ENCODE measurements around the gene LDLRAD4.

Gene LDLRAD4

GRCh38 chr18:13514558-13514957 lies 296.0 kb downstream of the LDLRAD4 start:
- DNase-seq (ENCODE audit: low read depth), result no peak

GRCh38 chr18:13516855-13517254 lies 298.3 kb downstream of the LDLRAD4 start:
- no peak for DNase-seq (ENCODE audit: low read depth)

GRCh38 chr18:13517369-13517768 lies 298.8 kb downstream of the LDLRAD4 start:
- DNase-seq (ENCODE audit: low read depth), result no peak

- no peak for DNase-seq (ENCODE audit: low read depth)
Observed at GRCh38 chr18:13518382-13518781, 299.8 kb downstream of the LDLRAD4 start.

- DNase-seq (ENCODE audit: low read depth), result no peak
Observed at GRCh38 chr18:13520306-13520705, 301.7 kb downstream of the LDLRAD4 start.

GRCh38 chr18:13520741-13521140 lies 302.2 kb downstream of the LDLRAD4 start:
- DNase-seq (ENCODE audit: low read depth), result no peak

- DNase-seq (ENCODE audit: low read depth), result no peak
Observed at GRCh38 chr18:13521418-13521817, 302.9 kb downstream of the LDLRAD4 start.

GRCh38 chr18:13522256-13522655 lies 303.7 kb downstream of the LDLRAD4 start:
- no peak for DNase-seq (ENCODE audit: low read depth)

GRCh38 chr18:13522861-13523660 lies 304.5 kb downstream of the LDLRAD4 start:
- DNase-seq (ENCODE audit: low read depth), result no peak

GRCh38 chr18:13524054-13524453 lies 305.5 kb downstream of the LDLRAD4 start:
- no peak for DNase-seq (ENCODE audit: low read depth)

GRCh38 chr18:13524811-13525210 lies 306.3 kb downstream of the LDLRAD4 start:
- DNase-seq (ENCODE audit: low read depth), result no peak

GRCh38 chr18:13525381-13526029 lies 306.9 kb downstream of the LDLRAD4 start:
- no peak for DNase-seq (ENCODE audit: low read depth)

GRCh38 chr18:13526519-13526918 lies 308.0 kb downstream of the LDLRAD4 start:
- no peak for DNase-seq (ENCODE audit: low read depth)

GRCh38 chr18:13527256-13527655 lies 308.7 kb downstream of the LDLRAD4 start:
- DNase-seq (ENCODE audit: low read depth), result no peak

GRCh38 chr18:13527730-13528129 lies 309.2 kb downstream of the LDLRAD4 start:
- no peak for DNase-seq (ENCODE audit: low read depth)

GRCh38 chr18:13528739-13529392 lies 310.3 kb downstream of the LDLRAD4 start:
- no peak for DNase-seq (ENCODE audit: low read depth)

GRCh38 chr18:13530033-13530878 lies 311.7 kb downstream of the LDLRAD4 start:
- no peak for DNase-seq (ENCODE audit: low read depth)

- no peak for DNase-seq (ENCODE audit: low read depth)
Observed at GRCh38 chr18:13530879-13531387, 312.4 kb downstream of the LDLRAD4 start.

- no peak for DNase-seq (ENCODE audit: low read depth)
Observed at GRCh38 chr18:13531681-13532325, 313.2 kb downstream of the LDLRAD4 start.

- DNase-seq (ENCODE audit: low read depth), result no peak
Observed at GRCh38 chr18:13532406-13533075, 314.0 kb downstream of the LDLRAD4 start.

- DNase-seq (ENCODE audit: low read depth), result no peak
Observed at GRCh38 chr18:13534631-13535030, 316.1 kb downstream of the LDLRAD4 start.
